WI38 (cell line): ENCODE data around the gene MCRIP2.

Source experiments
- H3K4me3 ChIP-seq: 2 replicates; pipeline ENCODE4 v1.5.1; 2011; ENCODE audit warnings: low read depth, mild to moderate bottlenecking, control low read depth, low read length
- TF ChIP-seq, protein P1 (sequence below): IDR thresholded peaks from 2 replicates; pipeline ENCODE4 v1.5.1; 2012; ENCODE audit warnings: low read depth, mild to moderate bottlenecking, control low read depth, low read length

Gene MCRIP2

DNA sequence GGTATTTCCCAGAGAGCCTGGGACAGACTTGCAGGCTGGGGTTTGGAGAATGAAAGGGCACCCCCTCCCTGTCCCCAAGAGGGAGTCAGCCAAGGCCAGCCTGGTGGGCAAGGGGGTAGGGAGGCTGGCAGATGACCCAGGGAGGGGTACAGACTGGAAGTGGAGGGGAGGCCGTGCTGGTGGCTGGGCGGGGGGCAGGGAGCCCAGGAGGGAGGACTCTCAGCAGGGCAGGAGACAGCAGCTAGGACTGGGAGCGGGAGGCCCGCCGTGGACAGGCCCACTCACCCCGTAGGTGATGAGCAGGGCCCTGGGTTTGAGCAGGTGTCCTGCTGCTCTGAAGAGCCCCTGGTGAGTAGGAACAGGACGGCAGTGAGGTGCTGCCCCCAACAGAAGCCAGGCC is 6.6 kb upstream of the MCRIP2 start:
- TF ChIP-seq, protein P1, sequence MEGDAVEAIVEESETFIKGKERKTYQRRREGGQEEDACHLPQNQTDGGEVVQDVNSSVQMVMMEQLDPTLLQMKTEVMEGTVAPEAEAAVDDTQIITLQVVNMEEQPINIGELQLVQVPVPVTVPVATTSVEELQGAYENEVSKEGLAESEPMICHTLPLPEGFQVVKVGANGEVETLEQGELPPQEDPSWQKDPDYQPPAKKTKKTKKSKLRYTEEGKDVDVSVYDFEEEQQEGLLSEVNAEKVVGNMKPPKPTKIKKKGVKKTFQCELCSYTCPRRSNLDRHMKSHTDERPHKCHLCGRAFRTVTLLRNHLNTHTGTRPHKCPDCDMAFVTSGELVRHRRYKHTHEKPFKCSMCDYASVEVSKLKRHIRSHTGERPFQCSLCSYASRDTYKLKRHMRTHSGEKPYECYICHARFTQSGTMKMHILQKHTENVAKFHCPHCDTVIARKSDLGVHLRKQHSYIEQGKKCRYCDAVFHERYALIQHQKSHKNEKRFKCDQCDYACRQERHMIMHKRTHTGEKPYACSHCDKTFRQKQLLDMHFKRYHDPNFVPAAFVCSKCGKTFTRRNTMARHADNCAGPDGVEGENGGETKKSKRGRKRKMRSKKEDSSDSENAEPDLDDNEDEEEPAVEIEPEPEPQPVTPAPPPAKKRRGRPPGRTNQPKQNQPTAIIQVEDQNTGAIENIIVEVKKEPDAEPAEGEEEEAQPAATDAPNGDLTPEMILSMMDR, result no peak
- peak overlapping the region; percentile 81 for H3K4me3 ChIP-seq

DNA sequence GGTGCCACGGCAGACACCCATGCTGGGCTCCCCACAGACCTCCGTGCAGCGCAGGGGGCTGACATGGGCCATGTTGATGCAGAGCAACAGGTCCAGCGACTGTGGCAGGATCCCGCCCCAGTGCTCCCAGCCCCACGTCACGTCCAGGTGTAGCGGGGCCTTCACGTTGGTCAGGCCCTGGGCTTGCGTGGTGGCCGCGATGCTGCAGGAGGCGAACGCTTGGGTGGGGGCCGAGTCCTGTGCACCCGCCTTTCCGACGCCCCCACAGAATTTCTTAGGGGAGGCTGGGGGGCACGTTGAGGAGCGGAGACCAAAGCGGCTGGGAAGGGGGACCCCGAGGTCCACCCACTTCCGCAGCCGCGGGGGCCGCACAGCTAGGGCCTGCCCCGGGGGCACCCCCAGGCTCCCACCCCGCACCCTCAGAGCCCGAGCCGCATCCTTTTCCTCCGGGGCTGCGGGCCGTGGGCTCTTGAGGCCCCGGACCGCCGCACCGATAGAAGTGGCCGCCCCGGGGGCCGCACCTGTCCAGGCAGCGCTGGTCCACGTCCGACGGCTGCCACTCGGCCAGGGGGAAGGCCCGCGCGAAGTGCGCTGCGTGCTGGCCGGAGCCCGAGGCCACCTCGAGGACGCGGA is 5.9 kb upstream of the MCRIP2 start:
- TF ChIP-seq, protein P1, result no peak
- H3K4me3 ChIP-seq, result peak overlapping the region; percentile 81

DNA sequence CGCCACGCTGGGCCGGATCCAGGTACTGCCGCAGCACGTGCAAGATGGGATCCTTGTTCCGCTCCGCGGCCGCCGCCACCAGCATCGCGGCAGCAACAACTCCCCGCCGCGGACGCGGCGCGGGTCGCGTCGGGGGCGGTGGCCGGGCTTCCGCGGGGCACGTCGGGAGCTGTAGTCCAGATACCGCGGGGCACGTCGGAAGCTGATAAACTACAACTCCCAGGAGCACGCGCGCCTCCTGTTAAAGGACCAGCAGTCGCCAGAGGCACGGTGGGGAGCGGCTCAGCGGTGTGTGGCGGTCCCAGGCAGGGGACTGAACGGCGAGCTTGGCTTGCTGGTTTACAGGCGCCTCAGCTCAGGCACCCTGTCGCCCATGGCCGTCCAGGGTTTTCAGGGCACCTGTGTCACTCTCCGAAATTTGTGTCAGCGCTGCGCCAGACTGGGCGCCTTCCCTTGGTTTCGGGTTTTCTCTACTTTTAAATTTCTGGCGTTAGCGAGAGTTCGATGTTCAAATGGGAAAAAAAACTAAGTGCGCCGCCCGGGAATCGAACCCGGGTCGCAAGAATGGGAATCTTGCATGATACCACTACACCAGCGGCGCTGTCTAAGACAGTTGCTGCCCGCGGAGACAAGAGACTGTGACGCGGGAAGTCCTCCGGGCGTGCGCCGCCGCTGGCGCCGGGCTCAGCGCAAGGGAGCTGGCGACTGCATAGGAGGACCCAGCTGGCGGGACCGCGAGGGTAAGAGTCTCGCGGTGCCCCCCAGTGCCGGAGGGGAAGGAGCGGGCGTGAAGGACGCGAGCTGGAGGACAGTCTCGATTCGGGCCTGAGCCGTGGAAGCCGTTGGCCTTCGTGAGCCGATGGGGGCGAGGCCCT is 5.2 kb upstream of the MCRIP2 start, which contains the start of gene METTL26:
METTL26 (minus strand) TSS at position 100 of the 875 bp plus-strand sequence; CDS start at position 85, 15 bp downstream.
- TF ChIP-seq, protein P1, result no peak

DNA sequence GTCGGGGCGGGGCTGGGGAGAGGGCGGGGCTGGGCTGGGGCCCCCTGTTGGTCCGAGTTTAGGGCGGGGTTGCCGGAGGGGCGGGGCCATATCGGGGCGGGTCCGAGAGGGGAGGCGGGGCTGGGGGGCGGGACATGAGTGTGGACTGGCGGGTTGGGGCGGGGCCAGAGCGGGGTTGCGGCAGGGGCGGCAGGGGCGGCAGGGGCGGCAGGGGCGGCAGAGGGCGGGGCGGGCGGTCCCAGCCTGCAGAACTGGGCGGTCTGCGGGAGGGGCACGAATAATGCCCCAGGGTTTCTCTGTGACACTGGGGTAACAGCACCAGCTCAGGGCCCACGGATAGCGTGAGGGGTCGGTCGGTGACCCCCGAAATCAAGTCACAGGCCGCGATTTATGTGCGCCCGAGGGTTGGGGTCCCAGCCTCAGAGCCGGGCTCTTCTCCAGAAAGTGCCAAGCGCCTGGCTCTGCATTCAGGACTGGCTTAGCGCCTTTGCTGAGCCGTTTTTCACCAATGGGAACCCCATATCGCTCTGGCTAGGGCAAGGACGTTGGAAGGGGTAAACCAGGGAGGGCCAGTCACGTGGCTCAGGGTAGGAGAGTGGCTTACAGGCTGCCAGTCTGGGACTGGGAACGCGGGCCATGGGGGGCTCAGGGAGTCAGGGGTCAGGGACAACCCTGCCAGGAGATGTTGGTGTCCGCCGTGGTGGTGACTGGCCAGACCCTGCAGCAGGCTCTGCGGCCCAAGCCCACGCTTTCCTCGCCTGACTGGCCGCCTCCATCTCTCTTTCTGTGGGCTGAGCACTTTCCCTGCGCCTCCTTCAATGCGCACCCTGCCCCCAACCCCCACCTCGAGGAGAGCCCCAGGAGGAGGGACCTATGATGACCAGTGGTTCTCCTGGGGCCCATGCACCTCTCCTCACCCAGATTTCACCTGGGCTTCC is 4.3 kb upstream of the MCRIP2 start:
- H3K4me3 ChIP-seq, result peak overlapping the region; percentile 81
- TF ChIP-seq, protein P1, result no peak

More for the DNA sequence above, 5.2 kb upstream of the MCRIP2 start, which contains the start of gene METTL26:
- peak within 1 kb of the TSS; percentile 81 for H3K4me3 ChIP-seq

DNA sequence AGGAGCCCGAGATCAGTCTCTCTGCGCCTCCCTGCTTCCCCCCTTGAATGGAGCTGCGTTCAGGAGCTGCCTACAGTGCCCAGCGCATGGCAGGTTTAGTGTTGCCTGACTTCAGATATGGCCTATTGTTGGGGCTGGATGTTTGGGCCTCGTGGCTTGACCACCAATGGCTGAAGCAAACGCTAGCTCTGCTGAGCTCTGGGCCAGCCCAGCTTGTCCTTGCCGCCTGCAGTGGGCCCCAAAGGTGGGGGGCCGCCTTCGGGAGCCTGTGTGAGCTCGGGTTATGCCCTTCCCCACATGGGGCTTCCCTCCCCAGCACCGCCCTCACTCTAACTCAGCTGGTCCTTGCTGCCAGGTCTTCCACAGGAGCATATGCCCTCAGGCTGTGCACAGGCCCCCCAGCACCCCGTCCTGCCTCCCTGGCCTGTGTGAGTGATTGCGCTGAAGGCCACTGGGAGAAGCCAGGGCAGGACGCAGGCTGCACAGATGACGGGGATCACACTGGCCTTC is 3.5 kb upstream of the MCRIP2 start:
- TF ChIP-seq, protein P1, result no peak
- no peak overlapping the region for H3K4me3 ChIP-seq

DNA sequence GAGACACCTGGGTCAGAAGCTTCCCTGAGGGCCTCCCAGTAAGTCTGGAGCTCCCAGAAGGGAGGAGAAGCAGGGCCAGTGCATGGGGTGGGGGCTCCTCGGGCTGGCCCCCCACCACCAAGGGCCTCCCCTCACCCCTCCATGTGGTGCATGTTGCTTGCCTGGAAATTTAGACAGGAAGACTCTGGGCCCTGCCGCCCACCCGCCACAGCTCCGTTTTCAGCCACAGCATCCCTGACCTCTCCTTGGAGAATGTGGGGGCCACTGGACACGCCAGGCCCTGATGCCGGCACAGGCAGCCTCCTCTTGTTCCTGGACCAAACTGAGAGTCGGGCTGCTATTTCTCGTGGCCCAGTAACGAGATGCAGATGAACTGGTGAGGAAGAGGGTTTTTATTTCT is 2.8 kb upstream of the MCRIP2 start:
- H3K4me3 ChIP-seq, result no peak overlapping the region
- TF ChIP-seq, protein P1, result no peak
